Panc1 (cell line): ENCODE results near the gene PRKCA. TPM values are rescaled to one million over a fixed set of nuclear protein-coding genes. Genes with fewer than 3 reads are reported as not detected.

Source experiments
- ATAC-seq: fragments of 200-7000 bp; cut with Tn5 transposase; 2 replicates; pipeline ENCODE4 v1.9.1; 2020; ENCODE audit warnings: mild to moderate bottlenecking, moderate library complexity
- BruUV-seq: library from RNA; stranded (reverse); fragments of 400-500 nt; replicated peaks from 2 replicates; lab custom pipeline; 2021; lab: Mats Ljungman, UMichigan
- CTCF ChIA-PET: fragments of 300-600 bp; sonication (Branson Sonifier 250); formaldehyde crosslinking; loops from one replicate; lab custom pipeline; 2022; ENCODE audit warnings: antibody characterized with exemption; lab: Charles Lee
- POLR2A ChIA-PET: fragments of 300-600 bp; sonication (Branson Sonifier 250); formaldehyde crosslinking; loops from one replicate; lab custom pipeline; 2022; ENCODE audit warnings: antibody characterized with exemption; lab: Charles Lee
- DNase-seq: peaks from one replicate; pipeline ENCODE4 v3.0.0-alpha.2; 2010; ENCODE audit warnings: low read depth, low spot score
- H3K27ac ChIP-seq: 2 replicates; pipeline ENCODE4 v1.5.1; 2011; ENCODE audit warnings: mild to moderate bottlenecking, low read length, inconsistent platforms
- H3K27me3 ChIP-seq: fragments of 200-500 bp; sonication (Bioruptor generic); 2 replicates; pipeline ENCODE4 v1.6.0; 2014; ENCODE audit warnings: low read length, inconsistent platforms; ENCODE audit not compliant: control insufficient read depth, insufficient read depth
- H3K36me3 ChIP-seq: fragments of 200-500 bp; sonication (Bioruptor generic); 2 replicates; pipeline ENCODE4 v1.5.1; 2014; ENCODE audit warnings: inconsistent platforms, mild to moderate bottlenecking, low read length, moderate library complexity; ENCODE audit not compliant: control insufficient read depth, insufficient read depth
- H3K4me1 ChIP-seq: 2 replicates; pipeline ENCODE4 v1.5.1; 2011; ENCODE audit warnings: inconsistent platforms, mild to moderate bottlenecking, low read length, moderate library complexity; ENCODE audit not compliant: control insufficient read depth, insufficient read depth
- H3K4me3 ChIP-seq, 2 experiments: 2 replicates each; pipeline ENCODE4 v1.5.1; 2011 to 2012; ENCODE audit warnings: low read depth in 2 of 2, low read length in 2 of 2, mild to moderate bottlenecking in 2 of 2, inconsistent platforms in 1 of 2, moderate library complexity in 1 of 2
- H3K9me3 ChIP-seq: fragments of 200-500 bp; sonication (Bioruptor generic); 2 replicates; pipeline ENCODE4 v1.5.1; 2014; ENCODE audit warnings: low read depth, mild to moderate bottlenecking, inconsistent platforms, low read length, moderate library complexity; ENCODE audit not compliant: control insufficient read depth, insufficient read depth
- POLR2AphosphoS5 ChIP-seq: IDR thresholded peaks from 2 replicates; pipeline ENCODE4 v1.6.1; 2012; ENCODE audit warnings: mild to moderate bottlenecking, low read depth, low read length, moderate library complexity
- REST ChIP-seq, 2 experiments: IDR thresholded peaks; 2 replicates each; pipeline ENCODE4 v1.6.1; 2011 to 2012; ENCODE audit warnings: low read depth in 2 of 2, control low read depth in 1 of 2, low read length in 1 of 2, mild to moderate bottlenecking in 1 of 2, moderate library complexity in 1 of 2; ENCODE audit not compliant: insufficient read depth in 1 of 2
- SIN3A ChIP-seq: IDR thresholded peaks from 2 replicates; pipeline ENCODE4 v1.6.1; 2012; ENCODE audit warnings: low read depth, mild to moderate bottlenecking, low read length, moderate library complexity, borderline replicate concordance; ENCODE audit not compliant: insufficient read depth
- TCF7L2 ChIP-seq: IDR thresholded peaks from 2 replicates; pipeline ENCODE4 v1.6.1; 2011; ENCODE audit warnings: mild to moderate bottlenecking, low read depth, low read length, inconsistent platforms
- in situ Hi-C: cut with HindIII; loops from 2 replicates; pipeline ENCODE4 v1.10.0; 2016; ENCODE audit warnings: low sequenced_read_pairs, low pct_unique_long_range_greater_than_20kb
- intact Hi-C: fragments of 100-400 bp; cut with micrococcal nuclease; formaldehyde crosslinking; loops from one replicate; pipeline ENCODE4 v1.10.0; 2022; ENCODE audit not compliant: unreplicated experiment
- total RNA-seq: library from RNA; stranded (reverse); gene quantifications from one replicate; pipeline ENCODE4 v1.2.1, GENCODE V29; 2021; ENCODE audit not compliant: unreplicated experiment
- TF ChIP-seq, protein P1 (sequence below): fragments of 450-650 bp; IDR thresholded peaks from 2 replicates; pipeline ENCODE4 v1.5.1; 2017; ENCODE audit warnings: mild to moderate bottlenecking

The PRKCA gene
- total RNA-seq, 1 experiment from 2014 or later = 53.0 TPM

- in situ Hi-C loops (no loop called here), intact Hi-C loops (no loop called here)
- no peaks in the 10 kb centered on the region; the same call in 1 of the 2 replicates for H3K36me3 ChIP-seq
- BruUV-seq = no TSS peak
- H3K4me1 ChIP-seq = no peaks in the 10 kb centered on the region
- H3K27me3 ChIP-seq = no peaks in the 10 kb centered on the region
- no peak overlapping the region for H3K27ac ChIP-seq
- ATAC-seq (no peak), DNase-seq (no peak)
- no peak overlapping the region for H3K4me3 ChIP-seq
- ChIA-PET POLR2A (no interaction called here), CTCF (no interaction called here)
- TF ChIP-seq POLR2AphosphoS5 = no peak
- TF ChIP-seq TCF7L2 = no peak
- TF ChIP-seq REST (IDR thresholded peaks at IDR 0.05; ENCODE audit: insufficient read depth in 1 of 2, low read depth in 2 of 2, low read length in 1 of 2) = no peak
- no peak for TF ChIP-seq SIN3A
- TF ChIP-seq, protein P1, sequence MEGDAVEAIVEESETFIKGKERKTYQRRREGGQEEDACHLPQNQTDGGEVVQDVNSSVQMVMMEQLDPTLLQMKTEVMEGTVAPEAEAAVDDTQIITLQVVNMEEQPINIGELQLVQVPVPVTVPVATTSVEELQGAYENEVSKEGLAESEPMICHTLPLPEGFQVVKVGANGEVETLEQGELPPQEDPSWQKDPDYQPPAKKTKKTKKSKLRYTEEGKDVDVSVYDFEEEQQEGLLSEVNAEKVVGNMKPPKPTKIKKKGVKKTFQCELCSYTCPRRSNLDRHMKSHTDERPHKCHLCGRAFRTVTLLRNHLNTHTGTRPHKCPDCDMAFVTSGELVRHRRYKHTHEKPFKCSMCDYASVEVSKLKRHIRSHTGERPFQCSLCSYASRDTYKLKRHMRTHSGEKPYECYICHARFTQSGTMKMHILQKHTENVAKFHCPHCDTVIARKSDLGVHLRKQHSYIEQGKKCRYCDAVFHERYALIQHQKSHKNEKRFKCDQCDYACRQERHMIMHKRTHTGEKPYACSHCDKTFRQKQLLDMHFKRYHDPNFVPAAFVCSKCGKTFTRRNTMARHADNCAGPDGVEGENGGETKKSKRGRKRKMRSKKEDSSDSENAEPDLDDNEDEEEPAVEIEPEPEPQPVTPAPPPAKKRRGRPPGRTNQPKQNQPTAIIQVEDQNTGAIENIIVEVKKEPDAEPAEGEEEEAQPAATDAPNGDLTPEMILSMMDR = no peak
- no peaks in the 10 kb centered on the region for H3K9me3 ChIP-seq
These were observed 460.6 kb downstream of the PRKCA start for GRCh38 chr17:66763056-66763455.

- Histone ChIP-seq H3K4me3 (no peak overlapping the region), H3K27me3 (no peaks in the 10 kb centered on the region), H3K36me3 (no peaks in the 10 kb centered on the region), H3K27ac (no peak overlapping the region), H3K9me3 (no peaks in the 10 kb centered on the region), H3K4me1 (no peaks in the 10 kb centered on the region)
- POLR2A ChIA-PET = no interaction called here
- TF ChIP-seq POLR2AphosphoS5 (no peak), TCF7L2 (no peak), REST (IDR thresholded peaks at IDR 0.05; ENCODE audit: insufficient read depth in 1 of 2, low read depth in 2 of 2, low read length in 1 of 2) (no peak), SIN3A (no peak)
- TF ChIP-seq, protein P1 = no peak
- intact Hi-C loops (no loop called here), in situ Hi-C loops (no loop called here)
- CTCF ChIA-PET = no interaction called here
- BruUV-seq = no TSS peak
- no peak for DNase-seq
- ATAC-seq = no peak
These were observed 462.1 kb downstream of the PRKCA start for GRCh38 chr17:66764506-66764905.
